ENCODE results near the gene RALGAPA2.

GRCh38 chr20:20518263-20518662 is 194.2 kb downstream of the RALGAPA2 start:
- TF ChIP-seq POLR2A (IDR thresholded peaks at IDR 0.05; ENCODE audit: low read length) = no peak
- no peak for TF ChIP-seq GATA1 (IDR thresholded peaks at IDR 0.05; ENCODE audit: low read depth, low read length)
